ENCODE results near the gene SNRNP70.

Gene SNRNP70

GRCh38 chr19:49148784-49149651 is 63.8 kb downstream of the SNRNP70 start:
- DNase-seq (ENCODE audit: low spot score), result peak; percentile 94

- peak; percentile 51 for DNase-seq (ENCODE audit: low spot score)
These were observed 64.4 kb downstream of the SNRNP70 start for GRCh38 chr19:49149652-49150105.

GRCh38 chr19:49150106-49150943 is 65.1 kb downstream of the SNRNP70 start:
- peak; percentile 76 for DNase-seq (ENCODE audit: low spot score)

- no peak for DNase-seq (ENCODE audit: low spot score)
These were observed 65.6 kb downstream of the SNRNP70 start for GRCh38 chr19:49150944-49151243.

- peak; percentile 75 for DNase-seq (ENCODE audit: low spot score)
These were observed 66.2 kb downstream of the SNRNP70 start for GRCh38 chr19:49151267-49152118.

GRCh38 chr19:49152119-49152550 is 66.9 kb downstream of the SNRNP70 start:
- no peak for DNase-seq (ENCODE audit: low spot score)

GRCh38 chr19:49153167-49153809 is 68.0 kb downstream of the SNRNP70 start:
- DNase-seq (ENCODE audit: low spot score), result no peak

GRCh38 chr19:49154279-49154678 is 69.0 kb downstream of the SNRNP70 start:
- DNase-seq (ENCODE audit: low spot score), result no peak

GRCh38 chr19:49155005-49155819 is 70.0 kb downstream of the SNRNP70 start, which contains the start of gene HRC:
HRC (minus strand) TSS chr19:49155396; CDS start chr19:49155237, 159 bp downstream.
- DNase-seq (ENCODE audit: low spot score), result no peak

- no peak for DNase-seq (ENCODE audit: low spot score)
These were observed 70.6 kb downstream of the SNRNP70 start for GRCh38 chr19:49155820-49156346.

- no peak for DNase-seq (ENCODE audit: low spot score)
These were observed 72.4 kb downstream of the SNRNP70 start, which contains the start of gene TRPM4 for GRCh38 chr19:49157445-49158224. TRPM4 (plus strand) TSS chr19:49157792; CDS start chr19:49157867, 75 bp downstream.

All from NAMALWA (cell line).